ENCODE results near the gene UBE2E1. TPM values are rescaled to one million over a fixed set of nuclear protein-coding genes. Genes with fewer than 3 reads are reported as not detected.
A peak's percentile ranks its signal among the peaks of the same experiment; 100 is the strongest.
"Not testable (repeated sequence)": the region's sequence is repeated elsewhere in the genome, so short reads cannot be mapped to it uniquely, and the experiment has no call there.

The UBE2E1 gene
- total RNA-seq, 1 donor from 2014 or later: 107 TPM

- no peak for DNase-seq
These were observed 76.7 kb downstream of the UBE2E1 start for GRCh38 chr3:23882487-23882918.

GRCh38 chr3:23884481-23884880 is 78.7 kb downstream of the UBE2E1 start:
- DNase-seq: no peak

DNA sequence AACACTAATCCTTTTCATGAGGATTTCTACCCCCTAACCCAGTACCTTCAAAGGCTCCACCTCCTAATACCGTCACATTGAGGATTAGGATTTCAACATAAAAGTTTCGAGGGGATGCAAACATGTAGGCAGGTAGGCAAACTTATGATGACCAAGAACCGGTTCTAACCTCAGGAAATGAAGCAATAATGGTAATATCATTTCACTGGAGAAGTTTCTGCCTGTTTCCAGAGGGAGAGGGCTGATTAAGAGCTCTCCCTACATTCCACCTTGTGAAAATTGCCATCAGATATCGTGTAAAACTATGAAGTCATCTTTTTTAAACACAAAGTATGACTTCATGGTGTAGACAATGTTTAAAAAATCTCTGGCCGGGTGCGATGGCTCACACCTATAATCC is 79.5 kb downstream of the UBE2E1 start:
- no peak for DNase-seq

DNA sequence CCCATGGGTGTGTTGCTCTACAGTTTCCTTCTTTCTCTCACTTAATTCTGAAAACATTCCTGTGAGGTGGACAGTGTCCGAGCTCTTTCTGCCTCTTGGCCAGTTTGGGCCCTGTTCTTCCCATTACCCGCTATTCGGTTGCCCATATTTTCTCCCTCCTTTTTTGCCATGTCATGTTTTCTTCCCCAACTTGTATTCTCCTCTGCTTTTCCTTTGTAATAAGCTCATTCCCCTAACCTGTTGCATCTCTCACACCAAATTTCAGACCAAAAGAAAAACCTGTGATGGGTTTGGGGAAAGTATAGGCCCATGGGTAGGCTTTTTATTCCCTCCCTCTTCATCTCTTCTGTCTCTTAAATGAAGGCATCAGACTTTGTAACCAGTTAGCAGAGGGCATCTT is 80.6 kb downstream of the UBE2E1 start:
- DNase-seq: no peak

DNA sequence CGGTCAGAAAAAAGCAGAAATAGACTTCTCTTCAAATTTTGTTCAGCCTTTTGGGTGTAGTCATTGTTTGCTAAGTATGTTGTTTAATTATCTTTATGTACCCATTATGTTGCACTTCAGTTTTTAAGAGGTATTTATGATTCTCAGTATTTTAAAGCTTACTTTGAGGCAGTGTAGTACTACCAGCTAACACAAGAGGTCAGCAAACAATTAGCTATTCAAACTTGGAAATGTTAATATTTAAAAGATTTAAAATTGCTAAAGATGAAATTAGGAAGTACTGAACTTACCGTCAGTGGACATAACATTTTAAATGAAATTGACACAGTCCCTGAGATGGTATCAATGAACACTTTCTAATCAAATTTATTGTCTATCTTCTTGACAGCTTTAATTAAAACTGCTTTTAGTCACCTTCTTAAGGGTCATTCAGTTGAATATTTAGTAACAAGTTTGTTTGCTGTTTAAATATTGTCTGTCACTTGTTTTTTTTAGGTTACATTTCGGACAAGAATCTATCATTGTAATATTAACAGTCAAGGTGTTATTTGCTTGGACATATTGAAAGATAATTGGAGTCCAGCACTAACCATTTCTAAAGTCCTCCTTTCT is 83.0 kb downstream of the UBE2E1 start:
- DNase-seq: no peak

DNA sequence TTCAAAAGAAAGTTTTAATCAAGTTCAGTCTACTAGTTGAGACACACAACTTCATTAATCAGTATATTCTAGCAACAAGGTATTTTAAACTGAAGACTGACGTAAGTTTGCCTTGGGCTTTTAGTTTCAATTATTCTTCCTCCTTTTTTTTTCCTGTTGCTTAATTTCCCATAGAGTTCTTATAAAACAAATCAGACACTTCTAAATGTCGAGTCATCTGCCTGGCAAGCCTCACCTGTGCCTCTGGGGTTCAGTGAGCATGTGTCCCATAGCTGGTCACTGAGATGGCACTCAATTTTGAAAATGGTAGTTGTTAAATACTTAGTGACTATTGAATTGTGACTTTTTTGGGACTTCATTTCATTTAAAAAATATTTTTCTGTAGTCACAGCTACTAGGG is 83.6 kb downstream of the UBE2E1 start:
- DNase-seq: no peak

DNA sequence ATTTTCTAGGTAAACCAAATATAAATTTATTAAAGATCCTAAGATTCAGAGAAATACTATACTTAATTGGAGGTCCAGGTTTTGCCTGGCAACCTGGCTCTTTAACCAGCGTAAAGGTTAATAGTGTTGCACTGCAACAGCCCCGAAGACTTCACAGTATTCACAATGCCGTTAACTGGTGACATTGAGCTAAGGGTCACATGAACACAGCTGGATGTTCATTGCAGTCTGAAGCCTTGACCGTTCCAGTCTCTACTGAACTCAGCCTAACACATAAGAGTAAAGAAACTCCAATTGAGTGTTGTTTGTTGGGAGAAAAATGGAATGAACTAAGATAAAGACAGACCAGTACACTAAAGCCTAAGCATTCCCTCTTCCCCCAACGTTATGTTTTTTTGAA is 84.2 kb downstream of the UBE2E1 start:
- no peak for DNase-seq

DNA sequence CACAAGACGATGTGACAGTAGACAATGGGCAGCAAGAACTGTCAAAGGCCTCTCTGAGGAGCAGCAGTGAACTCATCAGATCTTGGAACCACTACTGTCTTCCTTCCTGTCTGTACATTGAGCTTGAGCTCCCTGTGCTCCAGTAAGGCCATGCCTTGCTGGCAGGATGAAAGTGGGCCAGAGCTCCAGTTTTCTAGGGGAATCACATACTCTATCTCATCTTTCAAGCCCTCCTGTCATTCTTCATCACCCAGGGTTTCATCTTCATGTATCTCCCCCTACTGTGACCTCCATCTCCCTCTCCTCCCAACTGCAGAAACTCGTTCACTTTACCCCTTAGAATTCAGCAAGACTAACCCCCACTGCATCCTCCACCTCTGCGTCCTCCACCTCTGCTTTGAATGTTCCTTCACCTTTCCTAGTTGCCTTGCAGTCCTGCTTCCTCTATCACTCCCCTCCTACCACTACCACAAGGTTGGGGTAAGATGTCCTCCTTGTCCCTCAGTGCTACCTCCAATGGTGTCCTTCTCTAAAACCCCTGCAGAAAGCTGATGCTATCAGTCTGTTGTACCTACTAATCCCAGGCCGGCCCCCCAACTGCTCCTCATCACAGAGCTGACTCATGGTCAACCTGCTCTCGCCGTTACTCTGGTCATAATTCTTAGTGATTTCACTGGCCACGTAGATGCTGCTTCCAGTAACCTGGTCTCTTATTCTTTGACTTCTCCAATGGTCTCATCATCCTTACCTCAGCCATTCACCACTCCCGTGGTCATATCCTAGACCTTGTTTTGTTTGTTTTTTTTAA is 88.7 kb downstream of the UBE2E1 start:
- DNase-seq: no peak

GRCh38 chr3:23895181-23895580 is 89.4 kb downstream of the UBE2E1 start:
- DNase-seq: no peak

GRCh38 chr3:23900744-23901143 is 95.0 kb downstream of the UBE2E1 start:
- DNase-seq: no peak

GRCh38 chr3:23904545-23904944 is 98.8 kb downstream of the UBE2E1 start:
- DNase-seq: no peak

GRCh38 chr3:23909341-23909740 is 103.6 kb downstream of the UBE2E1 start:
- no peak for DNase-seq

- DNase-seq: no peak
These were observed 105.6 kb downstream of the UBE2E1 start for GRCh38 chr3:23911397-23911796.

DNA sequence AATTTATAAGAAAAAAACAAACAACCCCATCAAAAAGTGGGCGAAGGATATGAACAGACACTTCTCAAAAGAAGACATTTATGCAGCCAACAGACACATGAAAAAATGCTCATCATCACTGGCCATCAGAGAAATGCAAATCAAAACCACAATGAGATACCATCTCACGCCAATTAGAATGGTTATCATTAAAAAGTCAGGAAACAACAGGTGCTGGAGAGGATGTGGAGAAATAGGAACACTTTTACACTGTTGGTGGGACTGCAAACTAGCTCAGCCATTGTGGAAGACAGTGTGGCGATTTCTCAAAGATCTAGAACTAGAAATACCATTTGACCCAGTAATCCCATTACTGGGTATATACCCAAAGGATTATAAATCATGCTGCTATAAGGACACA is 106.6 kb downstream of the UBE2E1 start:
- DNase-seq: not testable (repeated sequence)

DNA sequence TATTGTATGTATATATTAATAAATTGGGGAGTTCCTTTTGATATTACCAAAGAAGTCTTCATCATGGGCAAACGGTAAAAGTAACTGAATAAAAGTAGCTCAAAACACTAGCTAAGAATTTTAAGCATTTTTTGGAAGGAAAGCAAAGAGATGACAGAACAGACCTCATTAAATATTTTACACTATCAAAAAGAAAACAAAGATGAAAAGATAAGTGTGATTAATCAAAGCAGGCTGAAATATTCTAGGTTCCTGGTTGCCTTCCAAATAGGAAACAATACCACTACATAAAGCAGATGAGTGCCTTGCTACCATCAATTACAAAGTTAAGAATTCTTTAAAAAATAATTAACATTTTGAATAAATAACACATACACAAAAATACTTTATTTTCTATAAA is 107.4 kb downstream of the UBE2E1 start:
- no peak for DNase-seq

DNA sequence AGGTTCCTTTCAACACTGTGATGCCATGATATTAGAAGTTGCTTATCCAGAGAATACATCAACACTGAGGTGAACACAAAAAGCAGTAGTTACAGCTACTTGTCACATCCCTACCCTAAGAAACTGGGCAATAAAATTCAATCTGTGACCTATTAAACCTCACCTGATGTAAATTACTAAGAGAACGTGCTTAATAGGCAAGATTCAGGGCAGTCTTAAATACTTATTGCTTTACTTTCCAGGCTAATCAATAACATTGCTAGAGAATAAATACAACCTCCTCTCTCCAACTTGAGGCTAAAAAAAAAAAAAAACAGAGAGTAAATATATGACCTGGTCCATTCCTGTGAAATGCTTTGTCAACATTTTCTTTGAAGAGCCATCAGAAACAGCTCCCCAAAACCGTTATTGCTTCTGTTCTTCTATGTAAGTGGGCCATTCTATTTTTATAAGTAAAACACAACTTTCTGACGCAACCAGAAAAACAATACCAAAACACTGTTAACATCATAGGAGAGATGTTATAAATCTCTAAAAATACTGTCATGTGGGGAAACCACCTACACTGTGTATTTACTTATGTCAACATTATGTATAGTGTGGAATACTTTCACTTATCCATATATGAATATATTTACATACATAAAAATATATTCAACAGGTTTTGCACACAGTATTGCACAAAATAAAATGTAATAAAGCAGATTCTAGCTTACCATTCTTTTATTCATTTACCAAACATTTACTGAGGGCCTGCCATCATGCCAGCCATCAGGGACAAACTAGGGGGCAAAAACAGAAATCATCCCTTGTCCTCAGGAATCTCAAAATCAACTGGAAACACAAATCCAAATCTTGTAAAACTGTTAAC is 108.4 kb downstream of the UBE2E1 start:
- no peak for DNase-seq

- DNase-seq: no peak
These were observed 109.9 kb downstream of the UBE2E1 start for GRCh38 chr3:23915537-23916108.

DNA sequence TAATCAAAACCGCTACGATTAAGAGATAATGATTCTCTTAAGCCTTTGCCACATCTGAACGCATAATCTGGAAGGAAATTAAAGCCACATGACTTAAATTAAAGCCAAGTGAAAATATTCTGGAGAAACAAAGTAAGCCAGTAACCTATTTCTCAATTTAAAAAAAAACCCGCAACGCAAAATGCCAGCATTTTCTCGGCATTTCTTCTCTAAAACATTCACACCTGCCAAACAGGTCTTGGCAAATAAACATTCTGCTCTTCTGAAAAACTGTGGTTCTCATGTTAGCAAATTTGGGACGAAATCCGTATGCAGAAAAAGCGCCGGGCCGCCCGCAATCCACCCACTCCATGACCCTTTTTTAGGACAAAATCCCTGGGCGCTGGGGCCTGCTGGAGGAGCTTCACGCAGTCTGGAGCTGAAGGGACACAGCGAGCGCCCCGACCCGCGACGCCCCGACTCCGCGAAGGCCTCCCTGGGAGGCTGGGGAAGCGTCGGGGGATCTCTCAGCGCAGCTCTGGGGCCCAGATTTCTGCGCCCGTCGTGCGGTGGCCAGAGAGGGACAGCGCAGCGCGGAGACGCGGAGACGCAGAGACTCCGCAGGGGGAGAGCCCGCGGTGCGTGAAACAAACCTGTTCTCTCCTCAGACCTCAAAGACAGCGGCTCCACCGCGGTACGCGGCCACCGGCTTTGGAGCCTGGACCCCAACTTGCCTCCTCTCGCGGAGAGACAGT is 110.6 kb downstream of the UBE2E1 start:
- peak; percentile 79 for DNase-seq

DNA sequence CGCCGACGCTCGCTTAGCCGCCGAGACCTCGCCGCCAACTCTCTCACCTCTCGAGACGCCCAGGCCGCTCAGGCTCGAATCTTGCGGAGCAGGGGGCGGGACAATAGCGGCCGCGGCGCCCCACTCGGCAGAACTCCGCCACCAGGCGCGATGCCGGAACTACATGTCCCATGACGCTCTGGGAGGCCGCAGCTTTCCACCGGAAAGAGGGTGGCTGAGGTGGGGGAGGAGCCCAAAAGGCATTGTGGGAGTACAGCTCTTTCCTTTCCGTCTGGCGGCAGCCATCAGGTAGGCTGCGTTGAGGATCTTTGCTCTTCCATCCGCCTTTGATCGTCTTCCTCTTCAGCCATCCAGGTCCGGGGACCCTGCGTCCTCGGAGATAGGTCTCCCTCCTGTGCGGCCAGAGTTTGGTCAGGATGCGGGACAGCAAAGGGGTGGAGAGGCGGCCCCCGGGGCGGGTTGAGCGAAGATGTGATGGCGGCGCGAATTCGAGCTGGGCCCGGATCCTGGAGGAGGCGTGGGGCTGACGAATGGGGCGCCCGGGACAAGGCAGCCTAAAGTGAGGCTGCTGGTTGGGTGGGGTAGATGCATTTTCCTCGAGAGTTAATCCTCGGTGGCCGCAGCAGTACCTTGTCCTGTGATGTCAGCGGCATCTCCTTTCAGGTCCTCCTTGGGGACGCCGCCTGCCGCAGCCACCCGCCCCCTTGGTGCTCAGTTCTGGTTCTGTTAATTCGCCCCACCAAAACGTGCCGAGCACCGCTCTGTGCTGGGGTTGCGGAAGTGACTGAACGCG is 111.3 kb downstream of the UBE2E1 start, which contains the start of the genes NKIRAS1 and RPL15:
Gene NKIRAS1, minus strand, starts transcription at position 105 of the 793 bp plus-strand sequence. CDS start 6,086 bp downstream, outside the sequence.
Gene RPL15, plus strand, starts transcription at position 247 of the 793 bp plus-strand sequence. CDS start 728 bp downstream, outside the sequence.
- peak; percentile 95 for DNase-seq

DNA sequence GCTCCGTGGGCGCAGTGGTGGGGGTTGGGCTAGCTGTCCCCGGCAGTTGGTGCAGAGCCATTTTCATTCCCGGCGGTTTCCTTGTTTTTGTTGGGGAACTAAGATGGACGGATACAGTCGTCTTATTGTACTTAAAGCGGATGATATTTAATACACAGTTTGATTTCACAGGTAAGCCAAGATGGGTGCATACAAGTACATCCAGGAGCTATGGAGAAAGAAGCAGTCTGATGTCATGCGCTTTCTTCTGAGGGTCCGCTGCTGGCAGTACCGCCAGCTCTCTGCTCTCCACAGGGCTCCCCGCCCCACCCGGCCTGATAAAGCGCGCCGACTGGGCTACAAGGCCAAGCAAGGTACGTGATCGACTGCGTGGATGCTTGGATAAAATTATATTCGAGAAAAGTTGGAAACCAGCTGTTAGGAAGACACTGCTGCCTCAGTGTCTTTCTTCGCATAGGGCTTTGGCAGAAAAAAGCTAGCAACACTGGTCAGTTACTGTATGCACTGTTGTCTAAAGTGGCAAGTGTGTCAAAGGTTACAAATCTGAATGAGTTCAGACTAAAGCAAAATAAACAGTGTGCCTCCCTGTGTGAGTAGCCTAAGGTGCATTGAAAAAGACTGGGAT is 112.0 kb downstream of the UBE2E1 start:
- DNase-seq: not testable (repeated sequence)
